IPS-11a (cell line): ENCODE data around the gene FAM83C.

Experiments used
- H3K4me3 ChIP-seq: one replicate; pipeline ENCODE4 v1.5.1; 2013; ENCODE audit warnings: low read depth, low read length, control low read depth

Gene FAM83C

DNA sequence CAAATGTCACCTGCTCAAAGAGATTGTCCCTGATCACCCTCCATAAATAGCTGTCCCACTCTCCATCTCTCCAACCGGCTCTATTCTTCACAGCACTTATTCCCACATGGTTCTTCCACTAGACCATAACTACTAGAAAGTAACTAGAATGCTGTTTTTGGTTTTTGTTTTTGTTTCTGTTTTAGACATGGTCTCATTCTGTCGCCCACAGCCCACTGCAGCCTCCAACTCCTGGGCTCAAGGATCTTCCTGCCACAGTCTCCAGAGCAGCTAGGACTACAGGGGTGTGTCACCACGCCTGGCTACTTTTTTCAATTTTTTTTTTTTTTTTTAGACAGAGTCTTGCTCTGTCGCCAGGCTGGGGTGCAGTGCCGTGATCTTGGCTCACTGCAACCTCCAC lies 53.5 kb downstream of the FAM83C start:
- H3K4me3 ChIP-seq, result no peak overlapping the region

DNA sequence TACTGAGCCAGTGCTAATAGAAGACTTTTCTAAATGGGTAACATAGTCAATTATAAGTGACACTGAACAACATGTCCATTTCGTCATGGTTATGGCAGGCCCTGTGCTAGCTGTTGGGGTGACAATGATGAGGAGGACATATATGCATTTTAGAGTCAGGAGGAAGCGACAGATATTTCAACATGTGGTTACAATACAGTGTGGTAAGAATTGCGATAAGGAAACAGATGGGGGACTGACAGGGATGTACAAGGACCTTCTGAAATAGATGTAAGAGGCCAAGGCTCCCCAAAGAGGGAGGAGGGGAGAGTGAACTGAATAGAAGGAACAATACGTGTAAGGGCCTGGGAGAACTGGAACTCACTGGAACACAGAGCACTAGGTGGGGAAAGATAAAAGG lies 54.1 kb downstream of the FAM83C start:
- H3K4me3 ChIP-seq, result no peak overlapping the region

GRCh38 chr20:35237486-35237885 lies 54.7 kb downstream of the FAM83C start:
- H3K4me3 ChIP-seq, result no peak overlapping the region

DNA sequence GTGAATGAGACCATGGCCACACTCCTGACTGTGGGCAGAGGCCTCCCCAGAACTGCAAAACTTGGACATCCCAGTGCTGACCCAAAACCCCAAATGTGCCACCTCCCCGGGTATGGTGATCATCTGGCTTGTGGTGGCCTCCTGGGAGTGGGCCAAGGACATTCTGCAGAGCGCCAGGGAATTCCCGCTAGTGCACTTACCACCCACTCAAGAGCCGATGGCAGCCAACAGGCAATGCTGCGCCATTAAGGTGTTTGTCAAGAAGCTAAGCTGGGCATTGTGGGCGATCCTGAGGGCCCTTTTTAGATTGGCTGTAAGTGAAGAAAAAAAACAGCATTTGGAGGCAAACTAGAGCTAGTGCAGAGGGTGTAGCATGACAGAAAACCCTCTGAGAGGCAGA lies 56.3 kb downstream of the FAM83C start:
- H3K4me3 ChIP-seq, result no peak overlapping the region
